ENCODE data around the gene PSMB10. TPM values are rescaled to one million over a fixed set of nuclear protein-coding genes. Genes with fewer than 3 reads are reported as not detected.

Gene PSMB10
- total RNA-seq, 4 donors from 2014 or later, result 62.0 to 106 (median 79.9) TPM

DNA sequence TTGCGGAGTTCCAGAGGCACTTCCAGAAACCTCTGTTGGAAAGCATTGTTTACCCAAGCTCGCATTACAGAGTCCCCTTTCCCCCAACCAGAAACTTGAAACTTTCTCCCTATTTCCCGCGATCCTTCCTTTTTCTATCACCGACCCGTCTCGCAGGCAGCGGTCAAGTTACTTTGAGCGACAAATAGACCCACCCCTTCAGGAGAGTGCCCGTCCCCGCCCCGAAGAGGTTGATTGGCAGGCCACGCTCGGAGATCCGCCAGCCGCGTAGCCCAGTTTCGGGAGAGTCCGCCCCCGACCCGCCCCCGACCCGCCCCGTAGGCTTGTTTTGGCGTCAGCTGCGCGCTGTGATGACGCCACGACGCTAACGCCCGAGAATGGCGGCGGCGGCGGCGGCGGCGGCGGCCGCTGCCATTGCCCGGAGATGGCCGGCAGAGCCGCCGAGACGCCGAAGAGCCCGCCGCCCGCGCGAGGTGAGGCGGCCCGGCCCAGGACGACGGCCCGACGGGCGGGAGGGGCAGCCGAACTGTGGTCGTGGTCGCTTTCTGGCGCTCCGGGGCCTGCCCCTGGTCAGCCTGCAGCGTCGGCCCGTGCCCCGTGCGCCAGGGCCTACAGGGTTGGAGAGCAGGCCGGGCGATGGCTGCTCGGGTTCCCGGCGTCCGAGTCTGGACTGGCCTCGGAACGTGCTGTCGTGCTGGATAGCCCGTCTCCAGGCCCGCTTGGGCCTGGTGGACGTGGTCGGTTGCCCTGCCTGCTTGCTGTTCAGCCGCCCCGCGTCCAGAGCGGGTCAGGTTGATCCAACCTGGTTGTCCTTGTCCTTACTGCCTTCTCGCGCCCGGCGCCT lies 43.5 kb downstream of the PSMB10 start, which contains the start of gene PSKH1:
TSS of gene PSKH1 (plus strand) at position 356 of the 844 bp plus-strand sequence. CDS start 15,496 bp downstream, outside the sequence.
- Histone ChIP-seq H3K9me3 (no peaks in the 10 kb centered on the region), H3K27ac (peak within 1 kb of the TSS; percentile 90 to 99 (median 96)), H3K36me3 (no peaks in the 10 kb centered on the region), H3K27me3 (no peaks in the 10 kb centered on the region), H3K4me1 (peaks cover 0 to 30% (median 7%) of the 10 kb centered on the region in 4 donors), H3K4me3 (peak within 1 kb of the TSS; percentile 73 to 99 (median 88))
- TF ChIP-seq POLR2A (IDR thresholded peaks at IDR 0.05) (peak; percentile 43 to 86), CTCF (IDR thresholded peaks at IDR 0.05) (peak in 1 of 6 experiments; percentile 8)
- peak; percentile 95 to 98 (median 98) for DNase-seq

DNA sequence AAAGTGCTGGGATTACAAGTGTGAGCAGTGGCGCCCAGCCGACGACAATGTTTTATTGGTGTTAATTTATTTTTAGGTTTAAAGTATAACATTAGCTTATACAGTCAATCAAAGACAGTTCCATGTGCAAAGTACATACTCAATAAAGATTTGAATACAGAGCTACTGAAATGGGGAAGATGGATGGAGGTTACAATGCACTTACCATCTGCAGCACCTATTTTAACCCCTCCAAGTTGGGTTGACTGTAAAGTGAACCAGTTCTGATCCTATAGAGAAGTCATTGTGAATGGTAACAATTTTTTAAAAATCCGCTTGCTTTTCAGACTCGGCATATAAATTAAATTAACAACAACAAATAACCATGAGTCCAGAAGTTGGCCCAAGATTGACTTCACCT lies 44.3 kb downstream of the PSMB10 start:
- Histone ChIP-seq H3K27ac (peak overlapping the region; percentile 90 to 99 (median 96)), H3K4me3 (peak overlapping the region; percentile 73 to 99 (median 88))

GRCh38 chr16:67888331-67888730 lies 48.3 kb downstream of the PSMB10 start:
- Histone ChIP-seq H3K27ac (no peak overlapping the region), H3K36me3 (peaks cover 0 to 27% (median 0%) of the 10 kb centered on the region in 3 donors), H3K4me3 (no peak overlapping the region), H3K9me3 (no peaks in the 10 kb centered on the region), H3K4me1 (peaks cover 0 to 11% (median 0%) of the 10 kb centered on the region in 4 donors), H3K27me3 (no peaks in the 10 kb centered on the region)
- DNase-seq, result no peak
- TF ChIP-seq POLR2A (IDR thresholded peaks at IDR 0.05) (no peak), CTCF (IDR thresholded peaks at IDR 0.05) (no peak)

More for the DNA sequence above, 44.3 kb downstream of the PSMB10 start:
- Histone ChIP-seq H3K36me3 (no peaks in the 10 kb centered on the region), H3K9me3 (no peaks in the 10 kb centered on the region), H3K27me3 (no peaks in the 10 kb centered on the region), H3K4me1 (peaks cover 0 to 25% (median 7%) of the 10 kb centered on the region in 4 donors)
- TF ChIP-seq CTCF (IDR thresholded peaks at IDR 0.05) (no peak), POLR2A (IDR thresholded peaks at IDR 0.05) (no peak)
- DNase-seq, result no peak

- Histone ChIP-seq H3K27ac (no peak overlapping the region), H3K27me3 (no peaks in the 10 kb centered on the region), H3K4me1 (peaks cover 0 to 17% (median 0%) of the 10 kb centered on the region in 4 donors), H3K4me3 (no peak overlapping the region), H3K9me3 (no peaks in the 10 kb centered on the region), H3K36me3 (peaks cover 0 to 46% (median 0%) of the 10 kb centered on the region in 3 donors)
- no peak for TF ChIP-seq CTCF (IDR thresholded peaks at IDR 0.05)
- DNase-seq, result no peak
Observed at GRCh38 chr16:67886387-67886786, 50.3 kb downstream of the PSMB10 start.

DNA sequence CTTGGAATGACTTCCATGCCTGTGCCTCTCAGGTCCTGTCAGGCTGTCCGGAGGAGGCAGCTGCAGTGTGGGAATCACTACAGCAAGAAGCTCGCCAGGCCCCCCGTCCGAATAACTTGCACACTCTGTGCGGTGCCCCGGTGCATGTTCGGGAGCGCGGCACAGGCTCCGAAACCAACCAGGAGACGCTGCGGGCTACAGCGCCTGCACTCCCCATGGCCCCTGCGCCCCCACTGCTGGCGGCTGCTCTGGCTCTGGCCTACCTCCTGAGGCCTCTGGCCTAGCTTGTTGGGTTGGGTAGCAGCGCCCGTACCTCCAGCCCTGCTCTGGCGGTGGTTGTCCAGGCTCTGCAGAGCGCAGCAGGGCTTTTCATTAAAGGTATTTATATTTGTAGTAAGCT lies 50.7 kb downstream of the PSMB10 start:
- TF ChIP-seq CTCF (IDR thresholded peaks at IDR 0.05) (no peak), POLR2A (IDR thresholded peaks at IDR 0.05) (no peak)
- peaks cover 0 to 50% (median 0%) of the 10 kb centered on the region in 3 donors for H3K36me3 ChIP-seq
- no peaks in the 10 kb centered on the region for H3K9me3 ChIP-seq
- no peak overlapping the region for H3K27ac ChIP-seq
- DNase-seq, result no peak
- peaks cover 0 to 17% (median 0%) of the 10 kb centered on the region in 4 donors for H3K4me1 ChIP-seq
- no peak overlapping the region for H3K4me3 ChIP-seq
- H3K27me3 ChIP-seq, result no peaks in the 10 kb centered on the region
